Osteoblast (primary cell): ENCODE data around the gene PPFIA1. TPM values are rescaled to one million over a fixed set of nuclear protein-coding genes. Genes with fewer than 3 reads are reported as not detected.
"Not testable (repeated sequence)": the region's sequence is repeated elsewhere in the genome, so short reads cannot be mapped to it uniquely, and the experiment has no call there.

Source experiments
- DNase-seq: peaks from one replicate; pipeline ENCODE4 v3.0.0; 2011; ENCODE audit warnings: low spot score, mixed read lengths; ENCODE audit not compliant: insufficient read length; ENCODE audit errors: missing footprints
- H2AFZ ChIP-seq: 2 replicates; pipeline ENCODE4 v1.6.0; 2011; ENCODE audit warnings: mild to moderate bottlenecking, low read length
- H3K27ac ChIP-seq: 2 replicates; pipeline ENCODE4 v1.5.1; 2011; ENCODE audit warnings: mild to moderate bottlenecking, low read depth, low read length, moderate library complexity
- H3K27me3 ChIP-seq: 2 replicates; pipeline ENCODE4 v1.6.0; 2012; ENCODE audit warnings: mild to moderate bottlenecking, control low read depth, inconsistent platforms, low read length, moderate library complexity; ENCODE audit not compliant: insufficient read depth
- H3K36me3 ChIP-seq: 2 replicates; pipeline ENCODE4 v1.5.1; 2011; ENCODE audit warnings: mild to moderate bottlenecking, low read length, control low read depth, moderate library complexity; ENCODE audit not compliant: insufficient read depth
- H3K4me1 ChIP-seq: 2 replicates; pipeline ENCODE4 v1.5.1; 2011; ENCODE audit warnings: mild to moderate bottlenecking, low read length, control low read depth, moderate library complexity; ENCODE audit not compliant: insufficient read depth
- H3K4me2 ChIP-seq: 2 replicates; pipeline ENCODE4 v1.6.0; 2011; ENCODE audit warnings: mild to moderate bottlenecking, low read length; ENCODE audit not compliant: insufficient read depth
- H3K4me3 ChIP-seq: fragments of 200-600 bp; sonication (generic); 3 replicates; pipeline ENCODE4 v1.5.1; 2012; ENCODE audit warnings: mild to moderate bottlenecking, low read length, inconsistent platforms; ENCODE audit not compliant: insufficient read depth
- H3K79me2 ChIP-seq: 2 replicates; pipeline ENCODE4 v1.6.0; 2012; ENCODE audit warnings: mild to moderate bottlenecking, low read length, control low read depth, inconsistent platforms; ENCODE audit not compliant: insufficient read depth
- H3K9me3 ChIP-seq: 2 replicates; pipeline ENCODE4 v1.5.1; 2011; ENCODE audit warnings: low read depth, low read length, control low read depth
- H4K20me1 ChIP-seq: 2 replicates; pipeline ENCODE4 v1.6.0; 2012; ENCODE audit warnings: mild to moderate bottlenecking, low read length, control low read depth; ENCODE audit not compliant: insufficient read depth
- total RNA-seq: library from RNA; depleted of rRNA; stranded (reverse); fragments of >200 nt; gene quantifications from 2 replicates; pipeline ENCODE4 v1.2.3, GENCODE V29; 2012
- TF ChIP-seq, protein P1 (sequence below): IDR thresholded peaks from 2 replicates; pipeline ENCODE4 v1.5.1; 2011; ENCODE audit warnings: mild to moderate bottlenecking, low read depth, low read length, moderate library complexity; ENCODE audit errors: extremely low read depth

PPFIA1 gene
- total RNA-seq, 1 donor = 110 TPM

DNA sequence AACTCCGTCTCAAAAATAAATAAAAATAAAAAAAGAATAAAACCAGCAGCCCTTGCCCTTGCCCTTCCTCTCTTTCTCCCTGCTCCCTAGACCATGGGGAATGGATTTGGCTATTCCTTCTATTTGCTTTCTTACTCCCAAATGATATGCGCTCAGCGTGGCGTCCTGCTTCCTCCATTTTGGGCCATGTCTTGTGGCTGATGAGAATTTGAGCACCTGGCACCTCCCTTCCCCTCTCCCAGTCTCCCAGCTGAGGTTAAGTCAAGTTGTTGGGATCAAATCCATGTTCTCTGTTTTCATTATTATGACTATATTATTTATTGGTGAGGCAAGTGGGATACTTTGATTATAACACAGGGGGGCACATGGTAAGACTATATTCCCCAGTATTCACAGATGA, 117.1 kb downstream of the PPFIA1 start:
- Histone ChIP-seq H3K4me1 (no peaks in the 10 kb centered on the region), H3K4me2 (no peak overlapping the region), H3K9me3 (no peaks in the 10 kb centered on the region), H3K36me3 (peaks cover 19% of the 10 kb centered on the region), H3K79me2 (peaks cover 7% of the 10 kb centered on the region), H3K27me3 (no peaks in the 10 kb centered on the region), H3K27ac (no peak overlapping the region), H2AFZ (no peak overlapping the region), H4K20me1 (peaks cover 4% of the 10 kb centered on the region), H3K4me3 (no peak overlapping the region)
- DNase-seq = peak; percentile 43
- TF ChIP-seq, protein P1, sequence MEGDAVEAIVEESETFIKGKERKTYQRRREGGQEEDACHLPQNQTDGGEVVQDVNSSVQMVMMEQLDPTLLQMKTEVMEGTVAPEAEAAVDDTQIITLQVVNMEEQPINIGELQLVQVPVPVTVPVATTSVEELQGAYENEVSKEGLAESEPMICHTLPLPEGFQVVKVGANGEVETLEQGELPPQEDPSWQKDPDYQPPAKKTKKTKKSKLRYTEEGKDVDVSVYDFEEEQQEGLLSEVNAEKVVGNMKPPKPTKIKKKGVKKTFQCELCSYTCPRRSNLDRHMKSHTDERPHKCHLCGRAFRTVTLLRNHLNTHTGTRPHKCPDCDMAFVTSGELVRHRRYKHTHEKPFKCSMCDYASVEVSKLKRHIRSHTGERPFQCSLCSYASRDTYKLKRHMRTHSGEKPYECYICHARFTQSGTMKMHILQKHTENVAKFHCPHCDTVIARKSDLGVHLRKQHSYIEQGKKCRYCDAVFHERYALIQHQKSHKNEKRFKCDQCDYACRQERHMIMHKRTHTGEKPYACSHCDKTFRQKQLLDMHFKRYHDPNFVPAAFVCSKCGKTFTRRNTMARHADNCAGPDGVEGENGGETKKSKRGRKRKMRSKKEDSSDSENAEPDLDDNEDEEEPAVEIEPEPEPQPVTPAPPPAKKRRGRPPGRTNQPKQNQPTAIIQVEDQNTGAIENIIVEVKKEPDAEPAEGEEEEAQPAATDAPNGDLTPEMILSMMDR = no peak

GRCh38 chr11:70389201-70389600, 118.7 kb downstream of the PPFIA1 start:
- Histone ChIP-seq H4K20me1 (peaks cover 4% of the 10 kb centered on the region), H3K27me3 (no peaks in the 10 kb centered on the region), H3K36me3 (peaks cover 10% of the 10 kb centered on the region), H3K4me2 (no peak overlapping the region), H3K79me2 (peaks cover 17% of the 10 kb centered on the region), H3K9me3 (no peaks in the 10 kb centered on the region), H3K27ac (no peak overlapping the region), H2AFZ (no peak overlapping the region), H3K4me3 (no peak overlapping the region), H3K4me1 (no peaks in the 10 kb centered on the region)
- peak; percentile 9 for DNase-seq
- TF ChIP-seq, protein P1 = no peak

DNA sequence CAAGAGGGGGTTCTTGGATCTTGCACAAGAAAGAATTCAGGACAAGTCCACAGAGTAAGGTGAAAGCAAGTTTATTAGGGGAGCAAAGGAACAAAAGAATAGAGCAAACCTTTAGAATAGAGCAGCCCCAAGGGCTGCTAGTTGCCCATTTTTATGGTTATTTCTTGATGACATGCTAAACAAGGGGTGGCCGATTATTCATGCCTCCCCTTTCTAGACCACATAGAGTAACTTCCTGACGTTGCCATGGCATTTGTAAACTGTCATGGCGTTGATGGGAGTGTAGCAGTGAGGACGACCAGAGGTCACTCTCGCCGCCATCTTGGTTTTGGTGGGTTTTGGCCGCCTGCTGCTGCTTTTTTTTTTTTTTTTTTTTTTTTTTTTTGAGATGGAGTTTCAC, 120.4 kb downstream of the PPFIA1 start:
- not testable (repeated sequence) for H3K36me3 ChIP-seq, H3K4me2 ChIP-seq, H3K4me3 ChIP-seq, H3K4me1 ChIP-seq, H3K9me3 ChIP-seq, H3K27me3 ChIP-seq, DNase-seq, H3K27ac ChIP-seq, H2AFZ ChIP-seq, H4K20me1 ChIP-seq
- H3K79me2 ChIP-seq = peaks cover 19% of the 10 kb centered on the region

DNA sequence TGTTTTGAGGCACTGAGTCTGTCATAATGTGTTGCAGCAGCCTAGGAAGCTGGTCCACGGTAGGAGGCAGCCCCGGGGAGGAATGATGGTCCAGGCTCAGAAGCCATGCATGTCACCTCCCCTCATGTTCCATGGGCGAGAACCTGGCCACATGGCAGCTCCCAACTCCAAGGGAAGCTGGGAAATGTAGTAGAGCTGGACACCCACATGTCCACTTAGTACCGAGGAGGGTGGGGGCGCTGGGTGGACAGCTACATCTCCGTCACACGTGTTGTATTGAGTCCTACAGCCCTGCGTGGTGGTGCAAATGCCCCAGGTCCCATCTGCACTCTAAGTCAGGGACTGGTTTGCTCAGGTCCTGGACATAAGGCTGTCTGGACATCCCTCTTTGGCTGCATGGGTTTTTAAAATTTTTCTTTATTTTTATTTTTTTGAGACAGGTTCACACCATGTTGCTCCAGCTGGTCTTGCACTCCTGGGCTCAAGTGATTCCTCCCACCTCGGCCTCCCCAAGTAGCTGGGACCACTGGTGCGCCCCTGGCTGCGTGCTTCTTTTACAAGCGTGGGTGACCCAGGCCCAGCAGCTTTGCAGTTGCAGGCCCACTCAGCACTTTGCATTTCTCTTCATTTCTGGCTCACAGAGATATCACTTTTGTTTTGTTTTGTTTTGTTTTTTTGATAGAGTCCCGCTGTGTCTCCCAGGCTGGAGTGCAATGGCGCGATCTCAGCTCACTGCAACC, 123.9 kb downstream of the PPFIA1 start:
- Histone ChIP-seq H3K36me3 (no peaks in the 10 kb centered on the region), H3K79me2 (peaks cover 50% of the 10 kb centered on the region), H3K4me3 (no peak overlapping the region), H4K20me1 (peaks cover 5% of the 10 kb centered on the region), H2AFZ (no peak overlapping the region), H3K4me1 (peaks cover 7% of the 10 kb centered on the region), H3K27me3 (no peaks in the 10 kb centered on the region), H3K27ac (no peak overlapping the region), H3K4me2 (no peak overlapping the region), H3K9me3 (no peaks in the 10 kb centered on the region)
- DNase-seq = no peak
- TF ChIP-seq, protein P1 = no peak
